Endometrium (tissue), 2 donors: Measurements from ENCODE around the gene KIF9.
"Not testable (repeated sequence)": the region's sequence is repeated elsewhere in the genome, so short reads cannot be mapped to it uniquely, and the experiment has no call there.

Experiments used
- FAIRE-seq: peaks from 2 replicates; lab custom pipeline; 2012; peaks lifted over from hg19 to GRCh38; lab: Jason Lieb, UNC
- donor health status: control.
- donor health status: control.

Gene KIF9

GRCh38 chr3:47293822-47294221 is 11.2 kb upstream of the KIF9 start:
- no peak for FAIRE-seq

GRCh38 chr3:47291754-47292420 is 9.3 kb upstream of the KIF9 start:
- not testable (repeated sequence) for FAIRE-seq

GRCh38 chr3:47291158-47291753 is 8.7 kb upstream of the KIF9 start:
- FAIRE-seq = no peak

GRCh38 chr3:47288966-47289910 is 6.6 kb upstream of the KIF9 start:
- FAIRE-seq = no peak

- FAIRE-seq = no peak
Measured at GRCh38 chr3:47283591-47284364, 1.2 kb upstream of the KIF9 start.

GRCh38 chr3:47283193-47283537 is 566 bp upstream of the KIF9 start:
- no peak for FAIRE-seq

GRCh38 chr3:47280519-47280918 is 2.1 kb downstream of the KIF9 start:
- no peak for FAIRE-seq

GRCh38 chr3:47276558-47276957 is 6.0 kb downstream of the KIF9 start:
- no peak for FAIRE-seq

GRCh38 chr3:47274652-47275051 is 7.9 kb downstream of the KIF9 start:
- FAIRE-seq = no peak

- FAIRE-seq = no peak
Measured at GRCh38 chr3:47273564-47273963, 9.0 kb downstream of the KIF9 start.

- no peak for FAIRE-seq
Measured at GRCh38 chr3:47270526-47270925, 12.1 kb downstream of the KIF9 start.

GRCh38 chr3:47267490-47267824 is 15.1 kb downstream of the KIF9 start:
- FAIRE-seq = no peak

- no peak for FAIRE-seq
Measured at GRCh38 chr3:47266709-47267489, 15.7 kb downstream of the KIF9 start.

- no peak for FAIRE-seq
Measured at GRCh38 chr3:47265725-47266428, 16.7 kb downstream of the KIF9 start.

- no peak for FAIRE-seq
Measured at GRCh38 chr3:47265008-47265407, 17.6 kb downstream of the KIF9 start.

GRCh38 chr3:47261301-47261700 is 21.3 kb downstream of the KIF9 start:
- FAIRE-seq = no peak

- no peak for FAIRE-seq
Measured at GRCh38 chr3:47260605-47261004, 22.0 kb downstream of the KIF9 start.

- FAIRE-seq = no peak
Measured at GRCh38 chr3:47259114-47259513, 23.5 kb downstream of the KIF9 start.

GRCh38 chr3:47256331-47256730 is 26.3 kb downstream of the KIF9 start:
- not testable (repeated sequence) for FAIRE-seq

GRCh38 chr3:47251689-47252088 is 30.9 kb downstream of the KIF9 start:
- FAIRE-seq = no peak

- FAIRE-seq = not testable (repeated sequence)
Measured at GRCh38 chr3:47251085-47251484, 31.5 kb downstream of the KIF9 start.
